Mesendoderm (in vitro differentiated cells): ENCODE results near the gene CHST4.
"Not testable (repeated sequence)": the region's sequence is repeated elsewhere in the genome, so short reads cannot be mapped to it uniquely, and the experiment has no call there.

Source experiments
- DNase-seq: peaks from one replicate; pipeline ENCODE4 v3.0.0; 2013
- H2AK5ac ChIP-seq: 2 replicates; pipeline ENCODE4 v1.6.1; 2013; ENCODE audit warnings: low read length, inconsistent platforms
- H2BK120ac ChIP-seq: 2 replicates; pipeline ENCODE4 v1.6.1; 2013; ENCODE audit warnings: low read depth, mild to moderate bottlenecking, low read length, moderate library complexity, mixed read lengths
- H2BK15ac ChIP-seq: replicated peaks from 2 replicates; pipeline ENCODE4 v1.6.1; 2013; ENCODE audit warnings: low read depth, mild to moderate bottlenecking, moderate library complexity
- H2BK5ac ChIP-seq: 2 replicates; pipeline ENCODE4 v1.6.1; 2013; ENCODE audit warnings: low read length, inconsistent platforms
- H3K18ac ChIP-seq: 2 replicates; pipeline ENCODE4 v1.6.1; 2013; ENCODE audit warnings: mild to moderate bottlenecking, low read length, mixed read lengths
- H3K23ac ChIP-seq: one replicate; pipeline ENCODE4 v1.6.1; 2013; ENCODE audit warnings: low read length
- H3K27ac ChIP-seq: 2 replicates; pipeline ENCODE4 v1.5.1; 2013; ENCODE audit warnings: low read depth, mild to moderate bottlenecking, inconsistent platforms, low read length, moderate library complexity
- H3K27me3 ChIP-seq: 2 replicates; pipeline ENCODE4 v1.6.1; 2013; ENCODE audit warnings: low read length, control low read depth, mild to moderate bottlenecking, inconsistent platforms; ENCODE audit not compliant: insufficient read depth, poor library complexity
- H3K36me3 ChIP-seq: 2 replicates; pipeline ENCODE4 v1.6.1; 2013; ENCODE audit warnings: low read length, inconsistent platforms; ENCODE audit not compliant: control insufficient read depth, insufficient read depth
- H3K4ac ChIP-seq: one replicate; pipeline ENCODE4 v1.6.1; 2013; ENCODE audit warnings: low read depth, mild to moderate bottlenecking, low read length, moderate library complexity
- H3K4me1 ChIP-seq: 2 replicates; pipeline ENCODE4 v1.6.1; 2013; ENCODE audit warnings: low read depth, low read length, inconsistent platforms; ENCODE audit not compliant: control insufficient read depth
- H3K4me2 ChIP-seq: 2 replicates; pipeline ENCODE4 v1.6.1; 2013; ENCODE audit warnings: low read length
- H3K4me3 ChIP-seq: 2 replicates; pipeline ENCODE4 v1.5.1; 2013; ENCODE audit warnings: mild to moderate bottlenecking, low read length
- H3K56ac ChIP-seq: one replicate; pipeline ENCODE4 v1.6.1; 2013; ENCODE audit warnings: low read length
- H3K79me1 ChIP-seq: 2 replicates; pipeline ENCODE4 v1.6.1; 2013; ENCODE audit warnings: low read length, inconsistent platforms
- H3K79me2 ChIP-seq: 2 replicates; pipeline ENCODE4 v1.6.1; 2013; ENCODE audit warnings: mild to moderate bottlenecking, low read length; ENCODE audit not compliant: control insufficient read depth, insufficient read depth
- H3K9ac ChIP-seq: 2 replicates; pipeline ENCODE4 v1.6.1; 2013; ENCODE audit warnings: low read length, inconsistent platforms
- H4K5ac ChIP-seq: one replicate; pipeline ENCODE4 v1.6.1; 2013; ENCODE audit warnings: low read length
- H4K8ac ChIP-seq: one replicate; pipeline ENCODE4 v1.6.1; 2013; ENCODE audit warnings: low read depth, mild to moderate bottlenecking, control low read depth, low read length, moderate library complexity
- WGBS: extraction: QIAGEN DNeasy Blood & Tissue Kit; methylation state at CpG from one replicate; pipeline ENCODE4 v1.1.7; 2013; ENCODE audit warnings: low lambda C conversion rate, missing lambda C conversion rate; ENCODE audit not compliant: insufficient coverage; ENCODE audit errors: extremely low coverage; 5-methylcytosine and 5-hydroxymethylcytosine counted together

CHST4 gene

GRCh38 chr16:71557299-71557698, 31.1 kb downstream of the CHST4 start:
- Histone ChIP-seq H2BK15ac (no peak overlapping the region), H3K36me3 (no peaks in the 10 kb centered on the region)
- no peak for DNase-seq

GRCh38 chr16:71557954-71558582, 31.8 kb downstream of the CHST4 start:
- WGBS = 100% methylated on average over 2 of the region's 3 CpGs
- Histone ChIP-seq H4K5ac (no peak overlapping the region), H2BK120ac (no peak overlapping the region), H3K4me3 (no peak overlapping the region), H3K18ac (no peak overlapping the region), H2BK15ac (no peak overlapping the region), H3K4me1 (no peaks in the 10 kb centered on the region), H3K4ac (no peak overlapping the region), H3K56ac (no peak overlapping the region), H3K27me3 (no peaks in the 10 kb centered on the region), H3K36me3 (no peaks in the 10 kb centered on the region), H2AK5ac (no peak overlapping the region), H3K27ac (no peak overlapping the region), H3K79me1 (no peaks in the 10 kb centered on the region), H4K8ac (no peak overlapping the region), H3K4me2 (no peak overlapping the region), H3K23ac (no peak overlapping the region), H3K9ac (no peak overlapping the region), H3K79me2 (no peaks in the 10 kb centered on the region), H2BK5ac (no peak overlapping the region)
- no peak for DNase-seq

More at GRCh38 chr16:71557299-71557698, 31.1 kb downstream of the CHST4 start:
- Histone ChIP-seq H4K5ac (no peak overlapping the region), H3K23ac (no peak overlapping the region), H2AK5ac (no peak overlapping the region), H3K4me2 (no peak overlapping the region), H2BK5ac (no peak overlapping the region), H3K79me2 (no peaks in the 10 kb centered on the region), H3K27me3 (no peaks in the 10 kb centered on the region), H3K9ac (no peak overlapping the region), H3K4ac (no peak overlapping the region), H3K79me1 (no peaks in the 10 kb centered on the region), H3K56ac (no peak overlapping the region), H3K4me1 (no peaks in the 10 kb centered on the region), H3K18ac (no peak overlapping the region), H3K4me3 (no peak overlapping the region), H4K8ac (no peak overlapping the region), H3K27ac (no peak overlapping the region), H2BK120ac (no peak overlapping the region)
- no CpG with 5 or more reads among the region's 3 CpGs for WGBS

- no peak overlapping the region for H2AK5ac ChIP-seq
- no peak for DNase-seq
- H3K27me3 ChIP-seq = no peaks in the 10 kb centered on the region
- no peak overlapping the region for H2BK120ac ChIP-seq
- H3K79me1 ChIP-seq = no peaks in the 10 kb centered on the region
- H4K8ac ChIP-seq = no peak overlapping the region
- H2BK15ac ChIP-seq = no peak overlapping the region
- H3K4me2 ChIP-seq = no peak overlapping the region
- H3K9ac ChIP-seq = no peak overlapping the region
- H3K23ac ChIP-seq = no peak overlapping the region
- H3K4me1 ChIP-seq = no peaks in the 10 kb centered on the region
- no peaks in the 10 kb centered on the region for H3K36me3 ChIP-seq
- no peak overlapping the region for H3K4me3 ChIP-seq
- no peak overlapping the region for H3K56ac ChIP-seq
- no peak overlapping the region for H3K27ac ChIP-seq
- no peaks in the 10 kb centered on the region for H3K79me2 ChIP-seq
- no peak overlapping the region for H2BK5ac ChIP-seq
- H3K18ac ChIP-seq = no peak overlapping the region
- no peak overlapping the region for H4K5ac ChIP-seq
- no peak overlapping the region for H3K4ac ChIP-seq
These were observed 33.6 kb downstream of the CHST4 start for GRCh38 chr16:71559855-71560254.

GRCh38 chr16:71561886-71562285, 35.7 kb downstream of the CHST4 start:
- H3K4me2 ChIP-seq, H2BK120ac ChIP-seq, H3K4me3 ChIP-seq, H4K5ac ChIP-seq, H3K27ac ChIP-seq, H3K4me1 ChIP-seq, H3K18ac ChIP-seq, H2BK15ac ChIP-seq, H3K79me2 ChIP-seq, H3K36me3 ChIP-seq, H3K9ac ChIP-seq, H3K27me3 ChIP-seq, H3K56ac ChIP-seq, H3K23ac ChIP-seq, H3K4ac ChIP-seq, H3K79me1 ChIP-seq, H2BK5ac ChIP-seq, H4K8ac ChIP-seq, H2AK5ac ChIP-seq: not testable (repeated sequence)
- peak; percentile 7 for DNase-seq
- no CpG with 5 or more reads among the region's 8 CpGs for WGBS

- Histone ChIP-seq H3K4me3 (no peak overlapping the region), H3K23ac (no peak overlapping the region), H3K4ac (no peak overlapping the region), H4K5ac (no peak overlapping the region), H3K4me2 (no peak overlapping the region), H3K9ac (no peak overlapping the region), H2BK120ac (no peak overlapping the region), H3K79me1 (no peaks in the 10 kb centered on the region), H2BK15ac (no peak overlapping the region), H3K4me1 (no peaks in the 10 kb centered on the region), H2BK5ac (no peak overlapping the region), H3K18ac (no peak overlapping the region), H2AK5ac (no peak overlapping the region), H3K27ac (no peak overlapping the region), H3K79me2 (no peaks in the 10 kb centered on the region), H4K8ac (no peak overlapping the region), H3K56ac (no peak overlapping the region), H3K36me3 (no peaks in the 10 kb centered on the region), H3K27me3 (no peaks in the 10 kb centered on the region)
- DNase-seq = no peak
- no CpG with 5 or more reads among the region's 1 CpG for WGBS
These were observed 36.3 kb downstream of the CHST4 start for GRCh38 chr16:71562552-71562951.

DNA sequence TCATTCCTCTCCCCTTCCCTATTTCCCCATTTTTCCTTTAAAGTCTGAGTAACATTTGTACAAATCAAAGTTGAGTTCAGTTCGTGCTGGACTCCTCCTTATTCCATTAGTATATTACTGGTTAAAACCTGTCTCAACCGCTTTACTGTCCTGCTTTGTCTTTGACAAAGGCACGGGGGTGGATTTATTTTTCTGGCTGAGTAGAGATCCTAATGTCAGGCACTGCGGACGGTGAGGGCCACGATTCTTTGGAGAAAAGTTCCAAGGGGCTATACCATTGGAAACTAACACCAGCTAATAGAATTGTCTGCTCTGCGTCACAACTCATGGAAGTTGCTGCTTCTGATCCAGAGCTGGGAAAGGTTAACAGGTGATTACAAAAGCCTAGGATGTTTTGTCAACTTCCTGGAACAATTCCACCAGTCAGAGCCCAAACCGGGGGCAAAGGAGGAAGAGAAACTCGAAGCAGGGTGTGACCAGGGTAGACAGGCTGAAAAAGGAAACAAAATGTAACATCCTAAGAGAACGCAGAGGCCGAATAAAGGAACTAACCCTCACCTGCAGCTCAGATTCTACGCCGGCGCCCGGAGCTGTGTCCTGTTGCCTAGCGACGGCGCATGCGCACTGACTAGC, 38.2 kb downstream of the CHST4 start:
- Histone ChIP-seq H2BK120ac (no peak overlapping the region), H2BK15ac (no peak overlapping the region), H2BK5ac (no peak overlapping the region), H3K9ac (peak overlapping the region; percentile 51), H3K36me3 (no peaks in the 10 kb centered on the region), H3K79me1 (no peaks in the 10 kb centered on the region), H4K5ac (no peak overlapping the region), H3K4me1 (no peaks in the 10 kb centered on the region), H2AK5ac (no peak overlapping the region), H3K4me3 (peak overlapping the region; percentile 34), H3K4me2 (peak overlapping the region; percentile 73), H3K4ac (no peak overlapping the region), H3K23ac (no peak overlapping the region), H3K27me3 (no peaks in the 10 kb centered on the region), H3K27ac (no peak overlapping the region), H3K56ac (peak overlapping the region; percentile 63), H3K18ac (no peak overlapping the region), H3K79me2 (no peaks in the 10 kb centered on the region), H4K8ac (no peak overlapping the region)
- no peak for DNase-seq
- no CpG with 5 or more reads among the region's 19 CpGs for WGBS
